Panc1 (cell line): ENCODE results near the gene WASF2. TPM values are rescaled to one million over a fixed set of nuclear protein-coding genes. Genes with fewer than 3 reads are reported as not detected.

Experiments
- ATAC-seq: fragments of 200-7000 bp; cut with Tn5 transposase; 2 replicates; pipeline ENCODE4 v1.9.1; 2020; ENCODE audit warnings: mild to moderate bottlenecking, moderate library complexity
- BruUV-seq: library from RNA; stranded (reverse); fragments of 400-500 nt; replicated peaks from 2 replicates; lab custom pipeline; 2021; lab: Mats Ljungman, UMichigan
- CTCF ChIA-PET: fragments of 300-600 bp; sonication (Branson Sonifier 250); formaldehyde crosslinking; loops from one replicate; lab custom pipeline; 2022; ENCODE audit warnings: antibody characterized with exemption; lab: Charles Lee
- POLR2A ChIA-PET: fragments of 300-600 bp; sonication (Branson Sonifier 250); formaldehyde crosslinking; loops from one replicate; lab custom pipeline; 2022; ENCODE audit warnings: antibody characterized with exemption; lab: Charles Lee
- DNase-seq: peaks from one replicate; pipeline ENCODE4 v3.0.0-alpha.2; 2010; ENCODE audit warnings: low read depth, low spot score
- H3K27ac ChIP-seq: 2 replicates; pipeline ENCODE4 v1.5.1; 2011; ENCODE audit warnings: mild to moderate bottlenecking, low read length, inconsistent platforms
- H3K27me3 ChIP-seq: fragments of 200-500 bp; sonication (Bioruptor generic); 2 replicates; pipeline ENCODE4 v1.6.0; 2014; ENCODE audit warnings: low read length, inconsistent platforms; ENCODE audit not compliant: control insufficient read depth, insufficient read depth
- H3K36me3 ChIP-seq: fragments of 200-500 bp; sonication (Bioruptor generic); 2 replicates; pipeline ENCODE4 v1.5.1; 2014; ENCODE audit warnings: inconsistent platforms, mild to moderate bottlenecking, low read length, moderate library complexity; ENCODE audit not compliant: control insufficient read depth, insufficient read depth
- H3K4me1 ChIP-seq: 2 replicates; pipeline ENCODE4 v1.5.1; 2011; ENCODE audit warnings: inconsistent platforms, mild to moderate bottlenecking, low read length, moderate library complexity; ENCODE audit not compliant: control insufficient read depth, insufficient read depth
- H3K4me3 ChIP-seq, 2 experiments: 2 replicates each; pipeline ENCODE4 v1.5.1; 2011 to 2012; ENCODE audit warnings: low read depth in 2 of 2, low read length in 2 of 2, mild to moderate bottlenecking in 2 of 2, inconsistent platforms in 1 of 2, moderate library complexity in 1 of 2
- H3K9me3 ChIP-seq: fragments of 200-500 bp; sonication (Bioruptor generic); 2 replicates; pipeline ENCODE4 v1.5.1; 2014; ENCODE audit warnings: low read depth, mild to moderate bottlenecking, inconsistent platforms, low read length, moderate library complexity; ENCODE audit not compliant: control insufficient read depth, insufficient read depth
- CTCF ChIP-seq: fragments of 450-650 bp; IDR thresholded peaks from 2 replicates; pipeline ENCODE4 v1.5.1; 2017; ENCODE audit warnings: mild to moderate bottlenecking
- POLR2AphosphoS5 ChIP-seq: IDR thresholded peaks from 2 replicates; pipeline ENCODE4 v1.6.1; 2012; ENCODE audit warnings: mild to moderate bottlenecking, low read depth, low read length, moderate library complexity
- SIN3A ChIP-seq: IDR thresholded peaks from 2 replicates; pipeline ENCODE4 v1.6.1; 2012; ENCODE audit warnings: low read depth, mild to moderate bottlenecking, low read length, moderate library complexity, borderline replicate concordance; ENCODE audit not compliant: insufficient read depth
- TCF7L2 ChIP-seq: IDR thresholded peaks from 2 replicates; pipeline ENCODE4 v1.6.1; 2011; ENCODE audit warnings: mild to moderate bottlenecking, low read depth, low read length, inconsistent platforms
- in situ Hi-C: cut with HindIII; loops from 2 replicates; pipeline ENCODE4 v1.10.0; 2016; ENCODE audit warnings: low sequenced_read_pairs, low pct_unique_long_range_greater_than_20kb
- intact Hi-C: fragments of 100-400 bp; cut with micrococcal nuclease; formaldehyde crosslinking; loops from one replicate; pipeline ENCODE4 v1.10.0; 2022; ENCODE audit not compliant: unreplicated experiment
- total RNA-seq: library from RNA; stranded (reverse); gene quantifications from one replicate; pipeline ENCODE4 v1.2.1, GENCODE V29; 2021; ENCODE audit not compliant: unreplicated experiment
- TF ChIP-seq, protein P1 (sequence below), 2 experiments: IDR thresholded peaks; 2 replicates each; pipeline ENCODE4 v1.6.1; 2011 to 2012; ENCODE audit warnings: low read depth in 2 of 2, control low read depth in 1 of 2, low read length in 1 of 2, mild to moderate bottlenecking in 1 of 2, moderate library complexity in 1 of 2; ENCODE audit not compliant: insufficient read depth in 1 of 2

WASF2 gene
- total RNA-seq, 1 experiment from 2014 or later, result 121 TPM

GRCh38 chr1:27416387-27417111, 73.4 kb downstream of the WASF2 start:
- no peaks in the 10 kb centered on the region for H3K9me3 ChIP-seq
- TF ChIP-seq TCF7L2, result no peak
- TF ChIP-seq CTCF, result peak; percentile 83
- in situ Hi-C loops (loop anchor here (10.0 kb wide), 1 partner anchor 188 kb away; the partner anchor contains the start of gene AHDC1), intact Hi-C loops (loop anchor here (5.0 to 10.0 kb wide), 2 partner anchors 68 to 191 kb away; no protein-coding TSS in a partner anchor)
- DNase-seq (no peak), ATAC-seq (peak; percentile 76)
- no peaks in the 10 kb centered on the region for H3K27me3 ChIP-seq
- CTCF ChIA-PET, result interaction anchor here (0.5 to 1.1 kb wide), 6 partner anchors 13 to 189 kb away, joined by 3 to 6 read pairs (median 4); partner anchors contain the start of gene AHDC1
- H3K4me3 ChIP-seq, result no peak overlapping the region
- TSS peak; percentile 24 for BruUV-seq
- POLR2A ChIA-PET, result no interaction called here
- peaks cover 11% of the 10 kb centered on the region for H3K4me1 ChIP-seq
- no peak overlapping the region for H3K27ac ChIP-seq
- peaks cover 18% of the 10 kb centered on the region for H3K36me3 ChIP-seq

GRCh38 chr1:27414091-27414490, 75.9 kb downstream of the WASF2 start:
- Histone ChIP-seq H3K9me3 (no peaks in the 10 kb centered on the region), H3K4me1 (peaks cover 10% of the 10 kb centered on the region), H3K4me3 (no peak overlapping the region), H3K27ac (no peak overlapping the region), H3K27me3 (no peaks in the 10 kb centered on the region), H3K36me3 (peaks cover 23% of the 10 kb centered on the region)
- no peak for TF ChIP-seq TCF7L2
- no peak for TF ChIP-seq POLR2AphosphoS5
- TF ChIP-seq, protein P1, sequence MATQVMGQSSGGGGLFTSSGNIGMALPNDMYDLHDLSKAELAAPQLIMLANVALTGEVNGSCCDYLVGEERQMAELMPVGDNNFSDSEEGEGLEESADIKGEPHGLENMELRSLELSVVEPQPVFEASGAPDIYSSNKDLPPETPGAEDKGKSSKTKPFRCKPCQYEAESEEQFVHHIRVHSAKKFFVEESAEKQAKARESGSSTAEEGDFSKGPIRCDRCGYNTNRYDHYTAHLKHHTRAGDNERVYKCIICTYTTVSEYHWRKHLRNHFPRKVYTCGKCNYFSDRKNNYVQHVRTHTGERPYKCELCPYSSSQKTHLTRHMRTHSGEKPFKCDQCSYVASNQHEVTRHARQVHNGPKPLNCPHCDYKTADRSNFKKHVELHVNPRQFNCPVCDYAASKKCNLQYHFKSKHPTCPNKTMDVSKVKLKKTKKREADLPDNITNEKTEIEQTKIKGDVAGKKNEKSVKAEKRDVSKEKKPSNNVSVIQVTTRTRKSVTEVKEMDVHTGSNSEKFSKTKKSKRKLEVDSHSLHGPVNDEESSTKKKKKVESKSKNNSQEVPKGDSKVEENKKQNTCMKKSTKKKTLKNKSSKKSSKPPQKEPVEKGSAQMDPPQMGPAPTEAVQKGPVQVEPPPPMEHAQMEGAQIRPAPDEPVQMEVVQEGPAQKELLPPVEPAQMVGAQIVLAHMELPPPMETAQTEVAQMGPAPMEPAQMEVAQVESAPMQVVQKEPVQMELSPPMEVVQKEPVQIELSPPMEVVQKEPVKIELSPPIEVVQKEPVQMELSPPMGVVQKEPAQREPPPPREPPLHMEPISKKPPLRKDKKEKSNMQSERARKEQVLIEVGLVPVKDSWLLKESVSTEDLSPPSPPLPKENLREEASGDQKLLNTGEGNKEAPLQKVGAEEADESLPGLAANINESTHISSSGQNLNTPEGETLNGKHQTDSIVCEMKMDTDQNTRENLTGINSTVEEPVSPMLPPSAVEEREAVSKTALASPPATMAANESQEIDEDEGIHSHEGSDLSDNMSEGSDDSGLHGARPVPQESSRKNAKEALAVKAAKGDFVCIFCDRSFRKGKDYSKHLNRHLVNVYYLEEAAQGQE (IDR thresholded peaks at IDR 0.05; ENCODE audit: insufficient read depth in 1 of 2, low read depth in 2 of 2, low read length in 1 of 2), result no peak
- no peak for TF ChIP-seq SIN3A
- no peak for TF ChIP-seq CTCF
- intact Hi-C loops (loop anchor here (10.0 kb wide), 1 partner anchor 71 kb away; no protein-coding TSS in a partner anchor), in situ Hi-C loops (loop anchor here (10.0 kb wide), 1 partner anchor 191 kb away; the partner anchor contains the start of gene AHDC1)
- no peak for DNase-seq
- ChIA-PET POLR2A (no interaction called here), CTCF (no interaction called here)
- ATAC-seq, result no peak
- BruUV-seq, result no TSS peak
